HCT116 (cell line): ENCODE results near the gene PDK2. TPM values are rescaled to one million over a fixed set of nuclear protein-coding genes. Genes with fewer than 3 reads are reported as not detected.

ENCODE experiments used
- ATAC-seq: fragments of 200-7000 bp; cut with Tn5 transposase; 2 replicates; pipeline ENCODE4 v1.9.1; 2020; ENCODE audit warnings: mild to moderate bottlenecking, moderate library complexity
- BruUV-seq: library from RNA; stranded (reverse); fragments of 400-500 nt; replicated peaks from 2 replicates; lab custom pipeline; 2021; lab: Mats Ljungman, UMichigan
- CTCF ChIA-PET: fragments of 300-600 bp; sonication (Branson Sonifier 250); formaldehyde crosslinking; loops from one replicate; lab custom pipeline; 2021; ENCODE audit warnings: antibody characterized with exemption; lab: Charles Lee
- POLR2A ChIA-PET: fragments of 300-600, 350-600 bp; sonication (Branson Sonifier 250); formaldehyde crosslinking; loops from one replicate; lab custom pipeline; 2021; ENCODE audit warnings: antibody characterized with exemption; lab: Charles Lee
- RAD21 ChIA-PET, 2 experiments: fragments of 300-600 bp; sonication (Branson Sonifier 250); formaldehyde crosslinking; loops; one replicate each; lab custom pipeline; 2023; ENCODE audit warnings: low total read pairs in 2 of 2; ENCODE audit not compliant: uncharacterized antibody in 2 of 2, unreplicated experiment in 2 of 2, low non-redundant PET in 1 of 2; lab: Charles Lee
- DNase-seq: peaks from one replicate; pipeline ENCODE4 v3.0.0-alpha.2; 2010; ENCODE audit warnings: low read depth, low spot score
- H2AFZ ChIP-seq: fragments of 200-600 bp; shearing (Covaris generic), sonication (generic); 2 replicates; pipeline ENCODE4 v1.6.1; 2017; ENCODE audit warnings: low read depth, mixed run types, mixed read lengths, antibody characterized with exemption, low read length; ENCODE audit not compliant: poor library complexity, severe bottlenecking
- H3K27ac ChIP-seq: 2 replicates; pipeline ENCODE4 v1.5.1; 2012; ENCODE audit warnings: low read depth, low read length
- H3K27me3 ChIP-seq: fragments of 200-600 bp; sonication (generic); 2 replicates; pipeline ENCODE4 v1.6.1; 2016; ENCODE audit warnings: mixed run types, low read length, mixed read lengths; ENCODE audit not compliant: insufficient read depth
- H3K36me3 ChIP-seq, 2 experiments: fragments of 200-500 bp in 1 of 2; fragments of 200-600 bp in 1 of 2; sonication (Bioruptor generic) in 1 of 2; sonication (generic) in 1 of 2; 2 replicates each; pipeline versions ENCODE4 v1.5.1 to v1.6.1; 2014 to 2016; ENCODE audit warnings: low read length in 2 of 2, inconsistent platforms in 1 of 2, mixed read lengths in 1 of 2, mixed run types in 1 of 2; ENCODE audit not compliant: insufficient read depth in 2 of 2, control insufficient read depth in 1 of 2
- H3K4me1 ChIP-seq, 2 experiments: fragments of 200-600 bp in 1 of 2; sonication (generic) in 1 of 2; 2 replicates each; pipeline versions ENCODE4 v1.5.1 to v1.6.1; 2012 to 2017; ENCODE audit warnings: low read length in 2 of 2, inconsistent platforms in 1 of 2, mild to moderate bottlenecking in 1 of 2, mixed read lengths in 1 of 2, mixed run types in 1 of 2, moderate library complexity in 1 of 2; ENCODE audit not compliant: insufficient read depth in 2 of 2, control insufficient read depth in 1 of 2
- H3K4me2 ChIP-seq: fragments of 200-600 bp; sonication (generic); 2 replicates; pipeline ENCODE4 v1.6.1; 2017; ENCODE audit warnings: mixed run types, low read length, mixed read lengths
- H3K4me3 ChIP-seq, 2 experiments: fragments of 200-600 bp in 1 of 2; sonication (generic) in 1 of 2; replicated peaks in 1 of 2; 2 replicates each; pipeline ENCODE4 v1.5.1; 2011 to 2016; ENCODE audit warnings: low read length in 2 of 2, control low read depth in 1 of 2, low read depth in 1 of 2, mild to moderate bottlenecking in 1 of 2, mixed read lengths in 1 of 2, mixed run types in 1 of 2
- H3K79me2 ChIP-seq: fragments of 200-600 bp; sonication (generic); 2 replicates; pipeline ENCODE4 v1.6.1; 2017; ENCODE audit warnings: mild to moderate bottlenecking, mixed run types, low read length, moderate library complexity, mixed read lengths; ENCODE audit not compliant: insufficient read depth
- H3K9ac ChIP-seq: fragments of 200-600 bp; sonication (generic); 2 replicates; pipeline ENCODE4 v1.6.1; 2016; ENCODE audit warnings: low read length, mixed read lengths
- H3K9me2 ChIP-seq: fragments of 200-600 bp; sonication (generic), shearing (Covaris generic); 2 replicates; pipeline ENCODE4 v1.6.1; 2017; ENCODE audit warnings: mixed run types, mild to moderate bottlenecking, moderate library complexity; ENCODE audit not compliant: insufficient read depth
- H3K9me3 ChIP-seq, 2 experiments: fragments of 200-500 bp in 1 of 2; fragments of 200-600 bp in 1 of 2; sonication (Bioruptor generic) in 1 of 2; sonication (generic) in 1 of 2; 2 replicates each; pipeline ENCODE4 v1.6.1; 2014 to 2017; ENCODE audit warnings: low read length in 2 of 2, mixed read lengths in 2 of 2, inconsistent platforms in 1 of 2, low read depth in 1 of 2, mild to moderate bottlenecking in 1 of 2, mixed run types in 1 of 2, moderate library complexity in 1 of 2; ENCODE audit not compliant: control insufficient read depth in 1 of 2, insufficient read depth in 1 of 2
- H4K20me1 ChIP-seq: fragments of 200-600 bp; sonication (generic), shearing (Covaris generic); 2 replicates; pipeline ENCODE4 v1.6.1; 2017; ENCODE audit warnings: mixed run types, mild to moderate bottlenecking, moderate library complexity; ENCODE audit not compliant: insufficient read depth
- ATF3 ChIP-seq: IDR thresholded peaks from 2 replicates; pipeline ENCODE4 v1.6.1; 2012
- CBX3 ChIP-seq: IDR thresholded peaks from 2 replicates; pipeline ENCODE4 v1.6.1; 2012; ENCODE audit warnings: low read depth
- CEBPB ChIP-seq: IDR thresholded peaks from 2 replicates; pipeline ENCODE4 v1.6.1; 2012; ENCODE audit warnings: low read depth
- CTCF ChIP-seq, 3 experiments: fragments of 200-600 bp in 1 of 3; sonication (generic) in 1 of 3; IDR thresholded peaks in 2 of 3; conservative IDR thresholded peaks in 1 of 3; 2 replicates each; pipeline ENCODE4 v1.5.1; 2012 to 2017; ENCODE audit warnings: low read depth in 2 of 3, low read length in 2 of 3, antibody characterized with exemption in 1 of 3, borderline replicate concordance in 1 of 3, control low read depth in 1 of 3, mild to moderate bottlenecking in 1 of 3, mixed read lengths in 1 of 3, mixed run types in 1 of 3, moderate library complexity in 1 of 3; ENCODE audit not compliant: insufficient read depth in 1 of 3
- ELF1 ChIP-seq: IDR thresholded peaks from 2 replicates; pipeline ENCODE4 v1.6.1; 2012; ENCODE audit warnings: low read depth, borderline replicate concordance
- EZH2 ChIP-seq: fragments of 200-600 bp; sonication (generic); IDR thresholded peaks from 2 replicates; pipeline ENCODE4 v1.6.1; 2017; ENCODE audit warnings: antibody characterized with exemption, mixed run types
- FOSL1 ChIP-seq: IDR thresholded peaks from 2 replicates; pipeline ENCODE4 v1.6.1; 2012; ENCODE audit warnings: low read depth
- POLR2AphosphoS5 ChIP-seq: IDR thresholded peaks from 2 replicates; pipeline ENCODE4 v1.6.1; 2011; ENCODE audit warnings: mild to moderate bottlenecking, low read depth, low read length, moderate library complexity
- SP1 ChIP-seq: IDR thresholded peaks from 2 replicates; pipeline ENCODE4 v1.6.1; 2012; ENCODE audit warnings: low read depth
- TCF7L2 ChIP-seq: IDR thresholded peaks from 2 replicates; pipeline ENCODE4 v1.7.0; 2011; ENCODE audit warnings: borderline replicate concordance, inconsistent platforms; ENCODE audit not compliant: insufficient read depth, insufficient read length; ENCODE audit errors: extremely low read depth
- ZFX ChIP-seq: fragments of 450-650 bp; IDR thresholded peaks from 2 replicates; pipeline ENCODE4 v1.6.1; 2017
- ZNF274 ChIP-seq: fragments of 200-500 bp; sonication (Bioruptor generic); IDR thresholded peaks from 2 replicates; pipeline ENCODE4 v1.6.1; 2014; ENCODE audit warnings: mild to moderate bottlenecking, low read depth, low read length, inconsistent platforms
- intact Hi-C: fragments of 100-400 bp; cut with micrococcal nuclease; formaldehyde crosslinking; loops from 2 replicates; pipeline ENCODE4 v1.10.0; 2022
- total RNA-seq: library from RNA; stranded (reverse); gene quantifications from one replicate; pipeline ENCODE4 v1.2.1, GENCODE V29; 2021; ENCODE audit not compliant: unreplicated experiment

Gene PDK2
- total RNA-seq, 1 experiment from 2014 or later, result 39.1 TPM

- no TSS peak for BruUV-seq
- DNase-seq (peak; percentile 68), ATAC-seq (peak; percentile 95)
- H3K79me2 ChIP-seq, result no peaks in the 10 kb centered on the region
- CTCF ChIA-PET, result interaction anchor here (1.0 to 6.8 kb wide), 17 partner anchors 10 to 560 kb away, joined by 3 to 55 read pairs (median 5); partner anchors contain the start of gene PDK2
- peaks cover 6% of the 10 kb centered on the region; the same call in 1 of the 2 replicates for H3K27me3 ChIP-seq
- peak overlapping the region; percentile 41 for H3K9ac ChIP-seq
- peak overlapping the region; percentile 16; the same call in 1 of the 2 replicates for H3K27ac ChIP-seq
- H4K20me1 ChIP-seq, result no peaks in the 10 kb centered on the region
- H3K4me3 ChIP-seq, result peak overlapping the region; percentile 26 to 51
- H3K4me2 ChIP-seq, result peak overlapping the region; percentile 86
- no peaks in the 10 kb centered on the region for H3K36me3 ChIP-seq
- RAD21 ChIA-PET, result interaction anchor here in 1 of 2 experiments (0.8 kb wide), 1 partner anchor 52 kb away, joined by 4 read pairs; no protein-coding TSS in a partner anchor
- peak; percentile 35; the same call in 1 of the 2 replicates for TF ChIP-seq POLR2AphosphoS5
- peak; percentile 81 to 91 (median 85) for TF ChIP-seq CTCF (IDR thresholded peaks at IDR 0.05 in 2 of 3, conservative IDR thresholded peaks at IDR 0.05 in 1 of 3; ENCODE audit: borderline replicate concordance in 1 of 3, insufficient read depth in 1 of 3, low read depth in 2 of 3, low read length in 2 of 3)
- TF ChIP-seq TCF7L2, result peak; percentile 48
- no peak for TF ChIP-seq CEBPB
- TF ChIP-seq ZFX, result peak; percentile 35; the same call in 1 of the 2 replicates
- TF ChIP-seq ATF3, result no peak
- TF ChIP-seq CBX3, result peak; percentile 80
- no peak for TF ChIP-seq ZNF274
- no peak for TF ChIP-seq ELF1
- no peak for TF ChIP-seq SP1
- no peak for TF ChIP-seq FOSL1
- no peak for TF ChIP-seq EZH2
- TF ChIP-seq, all 23 proteins: peak for 5
- Histone ChIP-seq H3K4me1 (peaks cover 7 to 22% of the 10 kb centered on the region in 2 experiments; a peak in 3 of 4 replicates), H3K9me3 (no peaks in the 10 kb centered on the region), H3K9me2 (no peaks in the 10 kb centered on the region), H2AFZ (peak overlapping the region; percentile 81)
- POLR2A ChIA-PET, result interaction anchor here (0.8 kb wide), 1 partner anchor 34 kb away, joined by 3 read pairs; no protein-coding TSS in a partner anchor
- intact Hi-C loops, result no loop called here
These were observed 22.3 kb downstream of the PDK2 start for GRCh38 chr17:50117202-50118051.
